SK-N-SH treated with all-trans-retinoic acid at 6 μM for 48 hours (cell line): ENCODE measurements around the gene TCEA2.

Experiments
- ATAC-seq: fragments of 200-7000 bp; cut with Tn5 transposase; 3 replicates; pipeline ENCODE4 v1.9.1; 2020; ENCODE audit warnings: mild to moderate bottlenecking, moderate library complexity
- ARNTL ChIP-seq: fragments of 450-650 bp; formaldehyde crosslinking; IDR thresholded peaks from 2 replicates; pipeline ENCODE4 v1.5.0; 2020; ENCODE audit warnings: low read depth, mild to moderate bottlenecking, moderate library complexity, borderline replicate concordance
- CREB5 ChIP-seq: fragments of 250-450 bp; sonication (Bioruptor Pico); IDR thresholded peaks from 2 replicates; pipeline ENCODE4 v1.5.1; 2020; ENCODE audit warnings: low read depth, mild to moderate bottlenecking, moderate library complexity
- CSDC2 ChIP-seq: fragments of 250-450 bp; sonication (Bioruptor Pico); IDR thresholded peaks from 2 replicates; pipeline ENCODE4 v1.5.0; 2020; ENCODE audit warnings: mild to moderate bottlenecking, moderate library complexity
- ESRRG ChIP-seq: fragments of 250-450 bp; sonication (Bioruptor Pico); IDR thresholded peaks from 2 replicates; pipeline ENCODE4 v1.6.1; 2021; ENCODE audit warnings: mild to moderate bottlenecking
- GLIS3 ChIP-seq: fragments of 250-450 bp; sonication (Bioruptor Pico); IDR thresholded peaks from 2 replicates; pipeline ENCODE4 v1.5.0; 2020; ENCODE audit warnings: mild to moderate bottlenecking, moderate library complexity
- ISL1 ChIP-seq: fragments of 250-450 bp; sonication (Bioruptor Pico); IDR thresholded peaks from 2 replicates; pipeline ENCODE4 v2.1.2; 2022; ENCODE audit warnings: mild to moderate bottlenecking, moderate library complexity
- PATZ1 ChIP-seq: fragments of 250-450 bp; sonication (Bioruptor Pico); IDR thresholded peaks from 2 replicates; pipeline ENCODE4 v1.8.0; 2020; ENCODE audit warnings: mild to moderate bottlenecking, moderate library complexity, borderline replicate concordance
- PPARA ChIP-seq: fragments of 250-450 bp; sonication (Bioruptor Pico); IDR thresholded peaks from 2 replicates; pipeline ENCODE4 v1.5.0; 2020; ENCODE audit warnings: mild to moderate bottlenecking, borderline replicate concordance
- RARB ChIP-seq: fragments of 250-450 bp; sonication (Bioruptor Pico); IDR thresholded peaks from 2 replicates; pipeline ENCODE4 v1.8.0; 2021; ENCODE audit warnings: mild to moderate bottlenecking, moderate library complexity
- SNAI2 ChIP-seq: fragments of 250-450 bp; sonication (Bioruptor Pico); IDR thresholded peaks from 2 replicates; pipeline ENCODE4 v1.5.0; 2020; ENCODE audit warnings: mild to moderate bottlenecking, moderate library complexity
- TCF4 ChIP-seq: fragments of 250-450 bp; sonication (Bioruptor Pico); IDR thresholded peaks from 2 replicates; pipeline ENCODE4 v1.8.0; 2021; ENCODE audit warnings: mild to moderate bottlenecking, moderate library complexity, borderline replicate concordance
- TOX ChIP-seq: fragments of 250-450 bp; sonication (Bioruptor Pico); IDR thresholded peaks from 2 replicates; pipeline ENCODE4 v1.8.0; 2021; ENCODE audit warnings: mild to moderate bottlenecking, moderate library complexity, borderline replicate concordance
- ZC3H10 ChIP-seq: fragments of 250-450 bp; sonication (Bioruptor Pico); IDR thresholded peaks from 2 replicates; pipeline ENCODE4 v1.5.1; 2021; ENCODE audit warnings: mild to moderate bottlenecking, moderate library complexity
- ZFP3 ChIP-seq: fragments of 250-450 bp; sonication (Bioruptor Pico); IDR thresholded peaks from 2 replicates; pipeline ENCODE4 v1.5.0; 2020; ENCODE audit warnings: mild to moderate bottlenecking, moderate library complexity
- ZFP30 ChIP-seq: fragments of 450-650 bp; formaldehyde crosslinking; IDR thresholded peaks from 2 replicates; pipeline ENCODE4 v1.5.0; 2022; ENCODE audit warnings: mild to moderate bottlenecking, moderate library complexity
- ZNF565 ChIP-seq: fragments of 450-650 bp; formaldehyde crosslinking; conservative IDR thresholded peaks from 2 replicates; pipeline ENCODE4 v1.5.0; 2020; ENCODE audit warnings: low read depth, mild to moderate bottlenecking, moderate library complexity
- ZNF8 ChIP-seq: fragments of 450-650 bp; formaldehyde crosslinking; IDR thresholded peaks from 2 replicates; pipeline ENCODE4 v1.5.0; 2020; ENCODE audit warnings: mild to moderate bottlenecking, moderate library complexity
- TF ChIP-seq, protein P1 (sequence below): fragments of 250-450 bp; sonication (Bioruptor Pico); IDR thresholded peaks from 2 replicates; pipeline ENCODE4 v1.5.0; 2020; ENCODE audit warnings: mild to moderate bottlenecking, moderate library complexity
- TF ChIP-seq, protein P2 (sequence below): fragments of 250-450 bp; sonication (Bioruptor Pico); IDR thresholded peaks from 2 replicates; pipeline ENCODE4 v1.8.0; 2021; ENCODE audit warnings: low read depth, mild to moderate bottlenecking, moderate library complexity, borderline replicate concordance
- TF ChIP-seq, protein P3 (sequence below): fragments of 250-450 bp; sonication (Bioruptor Pico); IDR thresholded peaks from 2 replicates; pipeline ENCODE4 v1.5.1; 2021; ENCODE audit warnings: mild to moderate bottlenecking, moderate library complexity

TCEA2 gene

GRCh38 chr20:64090165-64090564, 27.2 kb downstream of the TCEA2 start:
- no peak for TF ChIP-seq ZNF565 (CRISPR knock-in tag)
- TF ChIP-seq ARNTL, result no peak
- TF ChIP-seq SNAI2 (CRISPR knock-in tag), result no peak
- TF ChIP-seq, protein P1, sequence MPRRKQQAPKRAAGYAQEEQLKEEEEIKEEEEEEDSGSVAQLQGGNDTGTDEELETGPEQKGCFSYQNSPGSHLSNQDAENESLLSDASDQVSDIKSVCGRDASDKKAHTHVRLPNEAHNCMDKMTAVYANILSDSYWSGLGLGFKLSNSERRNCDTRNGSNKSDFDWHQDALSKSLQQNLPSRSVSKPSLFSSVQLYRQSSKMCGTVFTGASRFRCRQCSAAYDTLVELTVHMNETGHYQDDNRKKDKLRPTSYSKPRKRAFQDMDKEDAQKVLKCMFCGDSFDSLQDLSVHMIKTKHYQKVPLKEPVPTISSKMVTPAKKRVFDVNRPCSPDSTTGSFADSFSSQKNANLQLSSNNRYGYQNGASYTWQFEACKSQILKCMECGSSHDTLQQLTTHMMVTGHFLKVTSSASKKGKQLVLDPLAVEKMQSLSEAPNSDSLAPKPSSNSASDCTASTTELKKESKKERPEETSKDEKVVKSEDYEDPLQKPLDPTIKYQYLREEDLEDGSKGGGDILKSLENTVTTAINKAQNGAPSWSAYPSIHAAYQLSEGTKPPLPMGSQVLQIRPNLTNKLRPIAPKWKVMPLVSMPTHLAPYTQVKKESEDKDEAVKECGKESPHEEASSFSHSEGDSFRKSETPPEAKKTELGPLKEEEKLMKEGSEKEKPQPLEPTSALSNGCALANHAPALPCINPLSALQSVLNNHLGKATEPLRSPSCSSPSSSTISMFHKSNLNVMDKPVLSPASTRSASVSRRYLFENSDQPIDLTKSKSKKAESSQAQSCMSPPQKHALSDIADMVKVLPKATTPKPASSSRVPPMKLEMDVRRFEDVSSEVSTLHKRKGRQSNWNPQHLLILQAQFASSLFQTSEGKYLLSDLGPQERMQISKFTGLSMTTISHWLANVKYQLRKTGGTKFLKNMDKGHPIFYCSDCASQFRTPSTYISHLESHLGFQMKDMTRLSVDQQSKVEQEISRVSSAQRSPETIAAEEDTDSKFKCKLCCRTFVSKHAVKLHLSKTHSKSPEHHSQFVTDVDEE (CRISPR knock-in tag), result no peak
- TF ChIP-seq ZFP30 (CRISPR knock-in tag), result no peak
- no peak for TF ChIP-seq PPARA (CRISPR knock-in tag)
- no peak for TF ChIP-seq ZC3H10 (CRISPR knock-in tag)
- TF ChIP-seq RARB (CRISPR knock-in tag), result no peak
- ATAC-seq, result no peak

GRCh38 chr20:64091340-64091739, 28.3 kb downstream of the TCEA2 start:
- ATAC-seq, result no peak; the same call in 2 of the 3 replicates
- TF ChIP-seq CREB5 (CRISPR knock-in tag) (no peak), PATZ1 (CRISPR knock-in tag) (no peak), ESRRG (no peak), SNAI2 (CRISPR knock-in tag) (no peak), ZNF8 (CRISPR knock-in tag) (no peak), ZNF565 (CRISPR knock-in tag) (no peak), ZFP30 (CRISPR knock-in tag) (no peak)

DNA sequence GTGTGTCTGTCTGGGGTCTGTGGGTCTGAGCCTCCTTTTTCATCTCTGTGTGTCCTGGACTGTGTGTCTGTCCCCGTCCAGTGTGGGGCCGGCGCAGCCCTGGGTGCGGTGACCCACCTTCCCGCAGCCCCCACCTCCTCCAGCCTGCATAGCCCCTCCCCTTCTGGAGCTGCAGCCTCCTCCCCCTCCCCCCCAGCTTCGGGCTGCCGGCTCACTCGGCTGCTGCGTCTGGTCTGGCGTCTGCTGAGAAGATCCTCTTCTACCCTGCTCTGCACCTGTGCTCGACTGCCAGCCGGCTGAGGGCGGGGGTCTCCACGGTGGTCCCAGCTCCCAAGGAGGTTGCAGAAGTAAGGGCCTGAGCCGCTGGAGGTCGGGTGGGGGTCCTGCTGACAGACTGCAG, 28.8 kb downstream of the TCEA2 start:
- TF ChIP-seq SNAI2 (CRISPR knock-in tag) (no peak), ZFP30 (CRISPR knock-in tag) (no peak), ISL1 (CRISPR knock-in tag) (no peak), CREB5 (CRISPR knock-in tag) (no peak), ZNF8 (CRISPR knock-in tag) (no peak), TOX (CRISPR knock-in tag) (no peak), ZFP3 (CRISPR knock-in tag) (no peak)
- TF ChIP-seq, protein P2, sequence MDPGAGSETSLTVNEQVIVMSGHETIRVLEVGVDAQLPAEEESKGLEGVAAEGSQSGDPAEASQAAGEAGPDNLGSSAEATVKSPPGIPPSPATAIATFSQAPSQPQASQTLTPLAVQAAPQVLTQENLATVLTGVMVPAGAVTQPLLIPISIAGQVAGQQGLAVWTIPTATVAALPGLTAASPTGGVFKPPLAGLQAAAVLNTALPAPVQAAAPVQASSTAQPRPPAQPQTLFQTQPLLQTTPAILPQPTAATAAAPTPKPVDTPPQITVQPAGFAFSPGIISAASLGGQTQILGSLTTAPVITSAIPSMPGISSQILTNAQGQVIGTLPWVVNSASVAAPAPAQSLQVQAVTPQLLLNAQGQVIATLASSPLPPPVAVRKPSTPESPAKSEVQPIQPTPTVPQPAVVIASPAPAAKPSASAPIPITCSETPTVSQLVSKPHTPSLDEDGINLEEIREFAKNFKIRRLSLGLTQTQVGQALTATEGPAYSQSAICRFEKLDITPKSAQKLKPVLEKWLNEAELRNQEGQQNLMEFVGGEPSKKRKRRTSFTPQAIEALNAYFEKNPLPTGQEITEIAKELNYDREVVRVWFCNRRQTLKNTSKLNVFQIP (CRISPR knock-in tag), result no peak
- ATAC-seq, result peak; percentile 20; the same call in 2 of the 3 replicates

- peak; percentile 31; the same call in 2 of the 3 replicates for ATAC-seq
- no peak for TF ChIP-seq ARNTL
- TF ChIP-seq, protein P1 (CRISPR knock-in tag), result no peak
- TF ChIP-seq ZNF565 (CRISPR knock-in tag), result no peak
- no peak for TF ChIP-seq TCF4 (CRISPR knock-in tag)
- TF ChIP-seq RARB (CRISPR knock-in tag), result no peak
- TF ChIP-seq CSDC2 (CRISPR knock-in tag), result no peak
- TF ChIP-seq ZC3H10 (CRISPR knock-in tag), result no peak
- TF ChIP-seq ISL1 (CRISPR knock-in tag), result no peak
- TF ChIP-seq, protein P3, sequence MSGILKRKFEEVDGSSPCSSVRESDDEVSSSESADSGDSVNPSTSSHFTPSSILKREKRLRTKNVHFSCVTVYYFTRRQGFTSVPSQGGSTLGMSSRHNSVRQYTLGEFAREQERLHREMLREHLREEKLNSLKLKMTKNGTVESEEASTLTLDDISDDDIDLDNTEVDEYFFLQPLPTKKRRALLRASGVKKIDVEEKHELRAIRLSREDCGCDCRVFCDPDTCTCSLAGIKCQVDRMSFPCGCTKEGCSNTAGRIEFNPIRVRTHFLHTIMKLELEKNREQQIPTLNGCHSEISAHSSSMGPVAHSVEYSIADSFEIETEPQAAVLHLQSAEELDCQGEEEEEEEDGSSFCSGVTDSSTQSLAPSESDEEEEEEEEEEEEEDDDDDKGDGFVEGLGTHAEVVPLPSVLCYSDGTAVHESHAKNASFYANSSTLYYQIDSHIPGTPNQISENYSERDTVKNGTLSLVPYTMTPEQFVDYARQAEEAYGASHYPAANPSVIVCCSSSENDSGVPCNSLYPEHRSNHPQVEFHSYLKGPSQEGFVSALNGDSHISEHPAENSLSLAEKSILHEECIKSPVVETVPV (CRISPR knock-in tag), result no peak
- TF ChIP-seq ZFP3 (CRISPR knock-in tag), result no peak
- TF ChIP-seq GLIS3 (CRISPR knock-in tag), result no peak
- TF ChIP-seq ESRRG, result no peak
- TF ChIP-seq ZFP30 (CRISPR knock-in tag), result no peak
- no peak for TF ChIP-seq TOX (CRISPR knock-in tag)
- no peak for TF ChIP-seq PPARA (CRISPR knock-in tag)
Observed at GRCh38 chr20:64092258-64093012, 29.4 kb downstream of the TCEA2 start.
